Measurements from ENCODE around the gene MYO1H. TPM values are rescaled to one million over a fixed set of nuclear protein-coding genes. Genes with fewer than 3 reads are reported as not detected.

Gene MYO1H
- total RNA-seq, 1 experiment from 2014 or later = 0.26 TPM

GRCh38 chr12:109493938-109494337 is 146.2 kb downstream of the MYO1H start:
- no peak overlapping the region for H4K5ac ChIP-seq (ENCODE audit: insufficient read length, low read depth, low read length)
- no peak overlapping the region for H2AFZ ChIP-seq (ENCODE audit: low read length)
- peaks cover 0 to 5% of the 10 kb centered on the region in 2 experiments; a peak in 1 of 4 replicates for H3K4me1 Mint-ChIP-seq
- H2BK120ac ChIP-seq (ENCODE audit: low read depth, low read length, poor library complexity, severe bottlenecking) = no peak overlapping the region
- no peaks in the 10 kb centered on the region for H3K27me3 Mint-ChIP-seq (ENCODE audit: low read depth)
- no peak overlapping the region for H3K4me3 Mint-ChIP-seq
- no peak overlapping the region for H3K18ac ChIP-seq (ENCODE audit: insufficient read length, low read depth, low read length)
- H3K9me3 Mint-ChIP-seq = peaks cover 7% of the 10 kb centered on the region in 2 experiments
- H3K79me1 ChIP-seq (ENCODE audit: insufficient read depth, low read depth, low read length, poor library complexity, severe bottlenecking) = no peaks in the 10 kb centered on the region
- H2BK12ac ChIP-seq (ENCODE audit: insufficient read length, low read depth, low read length) = no peak overlapping the region
- H4K91ac ChIP-seq (ENCODE audit: insufficient read length, low read depth, low read length) = no peak overlapping the region
- peaks cover 29 to 68% (median 59%) of the 10 kb centered on the region in 3 experiments for H3K36me3 Mint-ChIP-seq (ENCODE audit: insufficient read depth in 1 of 3, low read depth in 3 of 3)
- no peak for TF ChIP-seq CTCF (conservative IDR thresholded peaks at IDR 0.05)
- no peak overlapping the region for H3T11ph ChIP-seq (ENCODE audit: low read length)
- no peak overlapping the region for H2BK5ac ChIP-seq (ENCODE audit: insufficient read length, low read length)
- no peaks in the 10 kb centered on the region for H4K20me1 ChIP-seq (ENCODE audit: control insufficient read depth, insufficient read depth, insufficient read length)
- H3K9me3 ChIP-seq (ENCODE audit: control insufficient read depth, low read depth, low read length) = no peaks in the 10 kb centered on the region
- no peak overlapping the region for H3K4me2 ChIP-seq (ENCODE audit: insufficient read depth, insufficient read length, low read length)
- WGBS (ENCODE audit: extremely low coverage, insufficient read length, low lambda C conversion rate) = no CpG with 5 or more reads among the region's 1 CpG
- H3K27ac ChIP-seq (ENCODE audit: insufficient read length, low read depth, low read length) = no peak overlapping the region
- H3K79me2 ChIP-seq (ENCODE audit: insufficient read depth, low read length) = no peaks in the 10 kb centered on the region
- no peak overlapping the region for H2BK15ac ChIP-seq (ENCODE audit: low read depth, low read length)
- H3K4ac ChIP-seq (ENCODE audit: low read depth, low read length) = no peak overlapping the region
- H3K4me1 ChIP-seq (ENCODE audit: insufficient read depth, low read length) = no peaks in the 10 kb centered on the region
- H3K14ac ChIP-seq (ENCODE audit: insufficient read depth, low read length) = no peak overlapping the region
- no peak overlapping the region for H4K8ac ChIP-seq (replicated peaks; ENCODE audit: insufficient read length, low read depth, low read length)
- no peak overlapping the region for H3K27ac Mint-ChIP-seq
- H2BK20ac ChIP-seq (ENCODE audit: low read depth, low read length, poor library complexity, severe bottlenecking) = no peak overlapping the region
- no peak overlapping the region for H3K9ac ChIP-seq (ENCODE audit: extremely low read depth, insufficient read length, low read length)
- no peak for DNase-seq
- no peak overlapping the region for H3K23ac ChIP-seq (ENCODE audit: insufficient read length, low read depth, low read length)
- H2AK5ac ChIP-seq (ENCODE audit: insufficient read length, low read length) = no peak overlapping the region
- H3K23me2 ChIP-seq (ENCODE audit: insufficient read length, low read depth, low read length, poor library complexity, severe bottlenecking) = no peaks in the 10 kb centered on the region
- no peak overlapping the region for H3K56ac ChIP-seq (ENCODE audit: insufficient read length, low read depth, low read length)
- H3K27me3 ChIP-seq (ENCODE audit: insufficient read depth, low read length) = no peaks in the 10 kb centered on the region

All from H9 (cell line).